ELF-1 (cell line): ENCODE results near the gene PRRT2.
"Not testable (repeated sequence)": the region's sequence is repeated elsewhere in the genome, so short reads cannot be mapped to it uniquely, and the experiment has no call there.

Experiments used
- DNase-seq: peaks from one replicate; pipeline ENCODE4 v3.0.0-alpha.2; 2016; ENCODE audit warnings: low read depth, low spot score

PRRT2 gene

GRCh38 chr16:29833219-29833618 lies 21.2 kb downstream of the PRRT2 start:
- not testable (repeated sequence) for DNase-seq

GRCh38 chr16:29834079-29834478 lies 22.1 kb downstream of the PRRT2 start:
- no peak for DNase-seq

GRCh38 chr16:29835926-29836325 lies 23.9 kb downstream of the PRRT2 start:
- DNase-seq = no peak

- DNase-seq = no peak
These were observed 24.6 kb downstream of the PRRT2 start for GRCh38 chr16:29836623-29837022.

GRCh38 chr16:29837841-29838240 lies 25.8 kb downstream of the PRRT2 start:
- no peak for DNase-seq

- DNase-seq = no peak
These were observed 27.8 kb downstream of the PRRT2 start for GRCh38 chr16:29839822-29840221.

- no peak for DNase-seq
These were observed 28.2 kb downstream of the PRRT2 start for GRCh38 chr16:29840240-29840639.

- DNase-seq = no peak
These were observed 29.6 kb downstream of the PRRT2 start for GRCh38 chr16:29841631-29842030.

- no peak for DNase-seq
These were observed 30.8 kb downstream of the PRRT2 start for GRCh38 chr16:29842732-29843346.

GRCh38 chr16:29843931-29844330 lies 31.9 kb downstream of the PRRT2 start:
- no peak for DNase-seq

- DNase-seq = no peak
These were observed 32.8 kb downstream of the PRRT2 start for GRCh38 chr16:29844575-29845331.

- no peak for DNase-seq
These were observed 33.7 kb downstream of the PRRT2 start for GRCh38 chr16:29845656-29846055.

- DNase-seq = peak; percentile 70
These were observed 36.7 kb downstream of the PRRT2 start for GRCh38 chr16:29848420-29849297.

GRCh38 chr16:29849505-29849904 lies 37.5 kb downstream of the PRRT2 start:
- peak; percentile 73 for DNase-seq

GRCh38 chr16:29850998-29851397 lies 39.0 kb downstream of the PRRT2 start:
- no peak for DNase-seq

- no peak for DNase-seq
These were observed 40.7 kb downstream of the PRRT2 start for GRCh38 chr16:29852654-29853053.

GRCh38 chr16:29854520-29855100 lies 42.6 kb downstream of the PRRT2 start:
- DNase-seq = no peak

GRCh38 chr16:29857133-29857760 lies 45.3 kb downstream of the PRRT2 start:
- no peak for DNase-seq

GRCh38 chr16:29858149-29858849 lies 46.3 kb downstream of the PRRT2 start:
- DNase-seq = no peak

GRCh38 chr16:29858974-29859373 lies 47.0 kb downstream of the PRRT2 start:
- no peak for DNase-seq

- DNase-seq = peak; percentile 73
These were observed 48.2 kb downstream of the PRRT2 start for GRCh38 chr16:29860218-29860617.
